ENCODE data around the gene SCAI.
"Not testable (repeated sequence)": the region's sequence is repeated elsewhere in the genome, so short reads cannot be mapped to it uniquely, and the experiment has no call there.

SCAI gene

GRCh38 chr9:125143377-125144090 lies at the start of gene SCAI:
SCAI (minus strand) TSS chr9:125143528; CDS start chr9:125143437, 91 bp downstream.
- DNase-seq (ENCODE audit: low read depth in 2 of 2): peak; percentile 92 to 96

GRCh38 chr9:125190361-125190801 lies 47.1 kb upstream of the SCAI start:
- no peak for DNase-seq (ENCODE audit: low read depth in 2 of 2)

GRCh38 chr9:125189361-125190289 lies 46.3 kb upstream of the SCAI start, which contains the start of gene PPP6C:
PPP6C (minus strand) TSS chr9:125189803; CDS start chr9:125189718, 85 bp downstream.
- DNase-seq (ENCODE audit: low read depth in 2 of 2): peak; percentile 95

GRCh38 chr9:125189011-125189360 lies 45.7 kb upstream of the SCAI start:
- DNase-seq (ENCODE audit: low read depth in 2 of 2): peak in 1 of 2 donors; percentile 4

GRCh38 chr9:125183561-125183960 lies 40.2 kb upstream of the SCAI start:
- DNase-seq (ENCODE audit: low read depth in 2 of 2): no peak

GRCh38 chr9:125183054-125183453 lies 39.7 kb upstream of the SCAI start:
- no peak for DNase-seq (ENCODE audit: low read depth in 2 of 2)

GRCh38 chr9:125181756-125182155 lies 38.4 kb upstream of the SCAI start:
- not testable (repeated sequence) for DNase-seq (ENCODE audit: low read depth in 2 of 2)

- DNase-seq (ENCODE audit: low read depth in 2 of 2): no peak
Measured at GRCh38 chr9:125180876-125181275, 37.5 kb upstream of the SCAI start.

GRCh38 chr9:125179776-125180175 lies 36.4 kb upstream of the SCAI start:
- not testable (repeated sequence) for DNase-seq (ENCODE audit: low read depth in 2 of 2)

GRCh38 chr9:125177888-125178287 lies 34.6 kb upstream of the SCAI start:
- DNase-seq (ENCODE audit: low read depth in 2 of 2): no peak

- no peak for DNase-seq (ENCODE audit: low read depth in 2 of 2)
Measured at GRCh38 chr9:125176636-125177035, 33.3 kb upstream of the SCAI start.

GRCh38 chr9:125172031-125172755 lies 28.9 kb upstream of the SCAI start:
- no peak for DNase-seq (ENCODE audit: low read depth in 2 of 2)

- no peak for DNase-seq (ENCODE audit: low read depth in 2 of 2)
Measured at GRCh38 chr9:125169895-125170294, 26.6 kb upstream of the SCAI start.

- DNase-seq (ENCODE audit: low read depth in 2 of 2): no peak
Measured at GRCh38 chr9:125166762-125167161, 23.4 kb upstream of the SCAI start.

GRCh38 chr9:125162891-125163290 lies 19.6 kb upstream of the SCAI start:
- not testable (repeated sequence) for DNase-seq (ENCODE audit: low read depth in 2 of 2)

- DNase-seq (ENCODE audit: low read depth in 2 of 2): no peak
Measured at GRCh38 chr9:125161284-125161918, 18.1 kb upstream of the SCAI start.

GRCh38 chr9:125160750-125161149 lies 17.4 kb upstream of the SCAI start:
- no peak for DNase-seq (ENCODE audit: low read depth in 2 of 2)

- DNase-seq (ENCODE audit: low read depth in 2 of 2): no peak
Measured at GRCh38 chr9:125156551-125156950, 13.2 kb upstream of the SCAI start.

- no peak for DNase-seq (ENCODE audit: low read depth in 2 of 2)
Measured at GRCh38 chr9:125153712-125154367, 10.5 kb upstream of the SCAI start.

GRCh38 chr9:125151730-125152129 lies 8.4 kb upstream of the SCAI start:
- DNase-seq (ENCODE audit: low read depth in 2 of 2): no peak

All from stimulated activated CD8-positive, alpha-beta memory T cell treated with anti-CD3 and anti-CD28 coated beads, Interleukin-7, amount 100 ng/mL, for 1 hour (primary cell).